OCI-LY3 (cell line): ENCODE data around the gene ZNF521.

Source experiments
- H2AFZ ChIP-seq: fragments of 200-600, 300-600 bp; shearing (Covaris generic); 2 replicates; pipeline ENCODE4 v1.6.0; 2014; ENCODE audit warnings: antibody characterized with exemption, low read depth, low read length
- H3K27ac ChIP-seq: fragments of 200-600, 300-600 bp; sonication (generic); 2 replicates; pipeline ENCODE4 v1.5.1; 2014; ENCODE audit warnings: mild to moderate bottlenecking, low read length, moderate library complexity, mixed read lengths
- H3K27me3 ChIP-seq: fragments of 200-600, 300-600 bp; sonication (generic); 2 replicates; pipeline ENCODE4 v1.6.1; 2014; ENCODE audit warnings: low read depth, low read length, mixed read lengths
- H3K36me3 ChIP-seq: fragments of 200-600, 300-600 bp; sonication (generic); replicated peaks from 2 replicates; pipeline ENCODE3; 2014; ENCODE audit warnings: low read depth, low read length, mixed read lengths
- H3K4me1 ChIP-seq: fragments of 300-600, 200-600 bp; sonication (generic); 2 replicates; pipeline ENCODE4 v1.6.1; 2014; ENCODE audit warnings: low read length, mixed read lengths
- H3K4me2 ChIP-seq: fragments of 200-600, 300-600 bp; sonication (generic); 2 replicates; pipeline ENCODE4 v1.6.1; 2014; ENCODE audit warnings: low read length, mixed read lengths
- H3K4me3 ChIP-seq: fragments of 300-600, 200-600 bp; sonication (generic); 2 replicates; pipeline ENCODE4 v1.5.1; 2014; ENCODE audit warnings: antibody characterized with exemption, mild to moderate bottlenecking, low read length, moderate library complexity
- H3K79me2 ChIP-seq: fragments of 300-600, 200-600 bp; shearing (Covaris generic); 2 replicates; pipeline ENCODE4 v1.6.1; 2014; ENCODE audit warnings: mild to moderate bottlenecking, low read length, mixed read lengths
- H3K9ac ChIP-seq: fragments of 300-600, 200-600 bp; shearing (Covaris generic); 2 replicates; pipeline ENCODE4 v1.6.0; 2014; ENCODE audit warnings: mild to moderate bottlenecking, low read length, moderate library complexity
- H3K9me3 ChIP-seq: fragments of 200-600, 300-600 bp; shearing (Covaris generic); 2 replicates; pipeline ENCODE4 v1.6.1; 2014; ENCODE audit warnings: low read length, mixed read lengths; ENCODE audit not compliant: insufficient read depth
- H4K20me1 ChIP-seq: fragments of 200-600, 300-600 bp; sonication (generic); 2 replicates; pipeline ENCODE4 v1.6.1; 2016; ENCODE audit warnings: low read length, mixed read lengths; ENCODE audit not compliant: insufficient read depth
- CTCF ChIP-seq: fragments of 200-600, 300-600 bp; sonication (generic); IDR thresholded peaks from 2 replicates; pipeline ENCODE4 v1.5.1; 2014; ENCODE audit warnings: antibody characterized with exemption, low read length, low read depth
- EZH2phosphoT487 ChIP-seq: fragments of 200-600 bp; shearing (Covaris generic); IDR thresholded peaks from 2 replicates; pipeline ENCODE4 v1.6.1; 2018; ENCODE audit warnings: antibody characterized with exemption, mixed run types, low read depth

The ZNF521 gene

DNA sequence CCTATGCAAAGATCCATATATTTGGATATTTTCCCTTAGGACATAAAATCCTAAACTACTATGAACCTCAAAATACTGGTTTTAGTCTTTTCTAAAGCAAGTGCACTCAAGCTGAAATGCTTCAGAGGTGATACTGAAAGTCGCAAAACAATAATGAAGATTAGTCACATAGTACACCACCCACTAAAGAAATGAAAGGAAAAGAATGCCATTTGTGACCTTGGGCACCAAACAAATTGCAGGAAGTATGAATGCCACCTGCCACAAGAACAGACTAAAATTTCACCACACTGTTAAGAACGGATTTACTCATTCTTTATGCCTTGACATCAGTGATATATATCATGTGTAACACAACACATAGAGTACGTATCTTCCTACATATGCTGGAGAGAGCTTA, 161.5 kb downstream of the ZNF521 start:
- no peak overlapping the region for H2AFZ ChIP-seq
- no peaks in the 10 kb centered on the region for H3K79me2 ChIP-seq
- H3K4me2 ChIP-seq = no peak overlapping the region
- H3K27ac ChIP-seq = no peak overlapping the region
- TF ChIP-seq CTCF (no peak), EZH2phosphoT487 (no peak)
- no peak overlapping the region for H3K4me3 ChIP-seq
- H3K9ac ChIP-seq = no peak overlapping the region
- no peaks in the 10 kb centered on the region for H4K20me1 ChIP-seq
- no peaks in the 10 kb centered on the region for H3K4me1 ChIP-seq
- H3K27me3 ChIP-seq = no peaks in the 10 kb centered on the region
- H3K36me3 ChIP-seq = no peaks in the 10 kb centered on the region
- H3K9me3 ChIP-seq = no peaks in the 10 kb centered on the region

DNA sequence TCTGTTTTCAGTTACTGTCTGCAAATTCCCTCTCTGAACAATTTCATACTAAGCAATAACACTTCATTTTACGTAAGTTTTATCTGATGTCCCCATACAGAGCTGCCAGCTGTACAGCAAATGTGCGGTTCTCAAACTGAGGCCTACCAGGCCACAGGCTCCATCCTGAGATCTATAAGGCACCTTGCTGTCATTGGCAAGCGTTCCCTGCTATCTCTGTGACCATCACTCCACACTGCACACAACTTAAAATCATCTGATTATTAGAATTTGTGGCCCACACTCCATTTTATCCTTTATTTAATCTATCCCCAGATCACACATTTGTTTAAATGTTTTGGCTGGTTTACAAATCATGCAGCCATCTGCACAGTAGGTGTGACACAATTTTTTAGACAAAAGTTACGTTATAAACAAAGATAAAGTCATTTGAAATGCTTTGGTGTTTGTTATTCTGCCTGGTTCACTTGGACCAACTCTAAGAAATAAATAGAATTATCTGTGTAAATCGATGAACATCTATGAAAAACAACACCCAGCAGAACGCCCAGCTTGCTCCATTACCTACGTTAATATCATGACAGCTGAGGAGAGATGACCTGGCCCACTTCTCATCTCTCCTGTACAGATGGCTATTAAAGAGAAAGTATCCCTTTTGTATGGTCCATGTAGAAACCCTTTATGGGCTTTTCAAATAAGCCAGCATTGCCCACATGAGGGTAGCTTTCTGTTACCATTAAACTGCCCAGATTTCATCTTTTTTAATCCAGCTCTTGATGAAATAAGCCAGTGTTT, 162.4 kb downstream of the ZNF521 start:
- Histone ChIP-seq H3K4me2 (no peak overlapping the region), H3K27me3 (no peaks in the 10 kb centered on the region), H3K79me2 (no peaks in the 10 kb centered on the region), H3K4me3 (no peak overlapping the region), H3K9ac (no peak overlapping the region), H3K27ac (no peak overlapping the region), H4K20me1 (no peaks in the 10 kb centered on the region), H3K4me1 (no peaks in the 10 kb centered on the region), H3K36me3 (no peaks in the 10 kb centered on the region), H3K9me3 (no peaks in the 10 kb centered on the region), H2AFZ (no peak overlapping the region)
- TF ChIP-seq EZH2phosphoT487 (no peak), CTCF (no peak)

GRCh38 chr18:25187521-25188192, 164.3 kb downstream of the ZNF521 start:
- H3K79me2 ChIP-seq = no peaks in the 10 kb centered on the region
- H3K27ac ChIP-seq = no peak overlapping the region
- no peak overlapping the region for H3K9ac ChIP-seq
- H2AFZ ChIP-seq = no peak overlapping the region
- no peaks in the 10 kb centered on the region for H3K4me1 ChIP-seq
- TF ChIP-seq EZH2phosphoT487 = no peak
- no peak for TF ChIP-seq CTCF
- H3K4me2 ChIP-seq = no peak overlapping the region
- H3K27me3 ChIP-seq = no peaks in the 10 kb centered on the region
- no peaks in the 10 kb centered on the region for H3K36me3 ChIP-seq
- no peaks in the 10 kb centered on the region for H4K20me1 ChIP-seq
- H3K4me3 ChIP-seq = no peak overlapping the region
- no peaks in the 10 kb centered on the region for H3K9me3 ChIP-seq

- TF ChIP-seq EZH2phosphoT487 (no peak), CTCF (no peak)
- Histone ChIP-seq H3K9me3 (no peaks in the 10 kb centered on the region), H3K9ac (no peak overlapping the region), H3K27ac (no peak overlapping the region), H3K36me3 (no peaks in the 10 kb centered on the region), H3K27me3 (no peaks in the 10 kb centered on the region), H3K79me2 (no peaks in the 10 kb centered on the region), H2AFZ (no peak overlapping the region), H3K4me1 (no peaks in the 10 kb centered on the region), H4K20me1 (no peaks in the 10 kb centered on the region), H3K4me3 (no peak overlapping the region), H3K4me2 (no peak overlapping the region)
Measured at GRCh38 chr18:25186871-25187270, 165.1 kb downstream of the ZNF521 start.
